ENCODE results near the gene RBM20. TPM values are rescaled to one million over a fixed set of nuclear protein-coding genes. Genes with fewer than 3 reads are reported as not detected.

Gene RBM20
- polyA plus RNA-seq, 1 donor (not counting 4 experiments of a cell fraction or from before 2014, with no cell fraction given), result 0.01 TPM

GRCh38 chr10:110860576-110861241 lies 216.6 kb downstream of the RBM20 start:
- no peaks in the 10 kb centered on the region for H3K79me2 ChIP-seq (ENCODE audit: control insufficient read depth, insufficient read depth, low read length)
- peak overlapping the region; percentile 75 for H2AFZ ChIP-seq (ENCODE audit: control insufficient read depth, low read length)
- DNase-seq (ENCODE audit: low read depth, low spot score), result no peak
- H3K27ac ChIP-seq (ENCODE audit: control insufficient read depth, insufficient read depth, low read length), result peak overlapping the region; percentile 54
- dilution Hi-C loops (cut with MboI; ENCODE audit: extremely low pct_ligation_motif_present, low sequenced_read_pairs), result no loop called here
- H3K36me3 ChIP-seq (ENCODE audit: control insufficient read depth in 2 of 2, extremely low read depth in 1 of 2, insufficient read depth in 2 of 2, low read length in 2 of 2), result no peaks in the 10 kb centered on the region
- H3K4me3 ChIP-seq (ENCODE audit: control insufficient read depth in 2 of 3, extremely low read depth in 1 of 3, insufficient read depth in 2 of 3, low read depth in 1 of 3, low read length in 3 of 3), result no peak overlapping the region
- H3K27me3 ChIP-seq (ENCODE audit: control insufficient read depth, extremely low read depth, insufficient read depth, low read length), result no peaks in the 10 kb centered on the region
- no peaks in the 10 kb centered on the region for H4K20me1 ChIP-seq (ENCODE audit: control insufficient read depth, extremely low read depth, insufficient read depth, low read length)
- FAIRE-seq, result peak; percentile 26
- TF ChIP-seq CTCF (optimal IDR thresholded peaks at IDR 0.05 in 1 of 3, IDR thresholded peaks at IDR 0.05 in 1 of 3, conservative IDR thresholded peaks at IDR 0.05 in 1 of 3; ENCODE audit: extremely low read depth in 1 of 3, insufficient read depth in 2 of 3, low read length in 3 of 3), result no peak
- no peak for TF ChIP-seq EZH2 (IDR thresholded peaks at IDR 0.05; ENCODE audit: low read length)
- H3K9me1 ChIP-seq (ENCODE audit: control insufficient read depth, extremely low read depth, insufficient read depth, low read length), result no peaks in the 10 kb centered on the region
- H3K4me1 ChIP-seq (ENCODE audit: control insufficient read depth, extremely low read depth, insufficient read depth, low read length), result peaks cover 52% of the 10 kb centered on the region
- H3K4me2 ChIP-seq (ENCODE audit: control insufficient read depth, extremely low read depth, insufficient read depth, low read depth, low read length), result peak overlapping the region; percentile 2
- no peak overlapping the region for H3K9ac ChIP-seq (ENCODE audit: control insufficient read depth, extremely low read depth, insufficient read depth, low read length)
- no peaks in the 10 kb centered on the region for H3K9me3 ChIP-seq (ENCODE audit: control insufficient read depth, low read depth, low read length)

GRCh38 chr10:110861476-110861875 lies 217.3 kb downstream of the RBM20 start:
- no peak overlapping the region for H3K4me3 ChIP-seq (ENCODE audit: control insufficient read depth in 2 of 3, extremely low read depth in 1 of 3, insufficient read depth in 2 of 3, low read depth in 1 of 3, low read length in 3 of 3)
- no peak for DNase-seq (ENCODE audit: low read depth, low spot score)
- no peaks in the 10 kb centered on the region for H3K9me1 ChIP-seq (ENCODE audit: control insufficient read depth, extremely low read depth, insufficient read depth, low read length)
- no peaks in the 10 kb centered on the region for H3K9me3 ChIP-seq (ENCODE audit: control insufficient read depth, low read depth, low read length)
- no peaks in the 10 kb centered on the region for H3K79me2 ChIP-seq (ENCODE audit: control insufficient read depth, insufficient read depth, low read length)
- H3K9ac ChIP-seq (ENCODE audit: control insufficient read depth, extremely low read depth, insufficient read depth, low read length), result no peak overlapping the region
- dilution Hi-C loops (cut with MboI; ENCODE audit: extremely low pct_ligation_motif_present, low sequenced_read_pairs), result no loop called here
- H4K20me1 ChIP-seq (ENCODE audit: control insufficient read depth, extremely low read depth, insufficient read depth, low read length), result no peaks in the 10 kb centered on the region
- peaks cover 57% of the 10 kb centered on the region for H3K4me1 ChIP-seq (ENCODE audit: control insufficient read depth, extremely low read depth, insufficient read depth, low read length)
- H3K36me3 ChIP-seq (ENCODE audit: control insufficient read depth in 2 of 2, extremely low read depth in 1 of 2, insufficient read depth in 2 of 2, low read length in 2 of 2), result no peaks in the 10 kb centered on the region
- H3K4me2 ChIP-seq (ENCODE audit: control insufficient read depth, extremely low read depth, insufficient read depth, low read depth, low read length), result no peak overlapping the region
- no peaks in the 10 kb centered on the region for H3K27me3 ChIP-seq (ENCODE audit: control insufficient read depth, extremely low read depth, insufficient read depth, low read length)
- peak overlapping the region; percentile 75 for H2AFZ ChIP-seq (ENCODE audit: control insufficient read depth, low read length)
- no peak for FAIRE-seq
- H3K27ac ChIP-seq (ENCODE audit: control insufficient read depth, insufficient read depth, low read length), result peak overlapping the region; percentile 75
- TF ChIP-seq CTCF (optimal IDR thresholded peaks at IDR 0.05 in 1 of 3, IDR thresholded peaks at IDR 0.05 in 1 of 3, conservative IDR thresholded peaks at IDR 0.05 in 1 of 3; ENCODE audit: extremely low read depth in 1 of 3, insufficient read depth in 2 of 3, low read length in 3 of 3) (no peak), EZH2 (IDR thresholded peaks at IDR 0.05; ENCODE audit: low read length) (no peak)

Measured in keratinocyte (primary cell).